Measurements from ENCODE around the gene C6orf89. TPM values are rescaled to one million over a fixed set of nuclear protein-coding genes. Genes with fewer than 3 reads are reported as not detected.

C6orf89 gene
- total RNA-seq, 1 donor from 2014 or later = 36.8 TPM

DNA sequence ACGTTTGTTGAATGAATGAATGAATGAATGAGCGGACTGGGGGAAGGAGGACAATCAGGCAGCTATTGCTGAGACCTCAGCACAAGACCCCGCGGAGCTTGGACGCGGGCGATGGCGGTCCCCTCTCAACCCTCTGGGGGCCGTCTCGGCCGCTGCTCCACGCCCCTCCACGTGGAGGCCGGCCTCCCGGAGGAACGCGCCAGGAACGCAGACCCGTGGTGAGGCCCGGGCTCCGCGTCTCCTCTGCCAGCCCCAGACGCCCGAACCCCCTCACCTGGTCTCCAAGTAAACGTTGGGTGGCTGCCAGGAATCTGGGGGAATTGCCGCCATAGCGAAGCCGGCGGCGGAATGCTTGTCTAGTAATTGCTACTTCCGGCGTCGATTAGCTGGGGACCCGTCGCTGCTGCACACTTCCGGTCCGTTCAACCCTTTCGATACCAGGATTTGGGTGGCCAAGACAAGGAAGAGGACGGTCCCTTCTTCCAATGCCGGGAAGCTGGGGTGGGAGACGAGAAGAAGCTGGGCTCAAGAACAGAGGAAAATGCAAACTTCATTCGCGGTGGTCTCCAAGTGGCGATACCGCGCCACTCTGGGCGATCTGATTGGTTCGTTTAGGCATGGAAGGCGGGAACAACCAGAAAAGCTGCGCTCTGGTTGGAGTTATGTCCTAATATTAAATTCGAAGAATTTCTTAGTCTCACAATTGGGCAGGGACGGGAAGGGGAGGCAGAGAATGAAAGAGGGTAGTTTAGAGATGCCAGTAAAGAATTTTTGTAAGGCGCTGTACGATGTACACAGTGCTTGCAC lies 11.1 kb upstream of the C6orf89 start, which contains the start of gene PPIL1:
TSS of gene PPIL1 (minus strand) at position 361 of the 807 bp plus-strand sequence. CDS start at position 330, 31 bp downstream.
- peak in 1 of 2 donors; percentile 80 for TF ChIP-seq POLR2AphosphoS5 (IDR thresholded peaks at IDR 0.05; ENCODE audit: insufficient read depth in 1 of 2, low read depth in 1 of 2)
- TF ChIP-seq POLR2A (IDR thresholded peaks at IDR 0.05) = peak in 1 of 2 donors; percentile 35
- TF ChIP-seq, protein P1, sequence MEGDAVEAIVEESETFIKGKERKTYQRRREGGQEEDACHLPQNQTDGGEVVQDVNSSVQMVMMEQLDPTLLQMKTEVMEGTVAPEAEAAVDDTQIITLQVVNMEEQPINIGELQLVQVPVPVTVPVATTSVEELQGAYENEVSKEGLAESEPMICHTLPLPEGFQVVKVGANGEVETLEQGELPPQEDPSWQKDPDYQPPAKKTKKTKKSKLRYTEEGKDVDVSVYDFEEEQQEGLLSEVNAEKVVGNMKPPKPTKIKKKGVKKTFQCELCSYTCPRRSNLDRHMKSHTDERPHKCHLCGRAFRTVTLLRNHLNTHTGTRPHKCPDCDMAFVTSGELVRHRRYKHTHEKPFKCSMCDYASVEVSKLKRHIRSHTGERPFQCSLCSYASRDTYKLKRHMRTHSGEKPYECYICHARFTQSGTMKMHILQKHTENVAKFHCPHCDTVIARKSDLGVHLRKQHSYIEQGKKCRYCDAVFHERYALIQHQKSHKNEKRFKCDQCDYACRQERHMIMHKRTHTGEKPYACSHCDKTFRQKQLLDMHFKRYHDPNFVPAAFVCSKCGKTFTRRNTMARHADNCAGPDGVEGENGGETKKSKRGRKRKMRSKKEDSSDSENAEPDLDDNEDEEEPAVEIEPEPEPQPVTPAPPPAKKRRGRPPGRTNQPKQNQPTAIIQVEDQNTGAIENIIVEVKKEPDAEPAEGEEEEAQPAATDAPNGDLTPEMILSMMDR (IDR thresholded peaks at IDR 0.05) = peak in 1 of 3 experiments; percentile 4
- Histone ChIP-seq H3K4me1 (peaks cover 20% of the 10 kb centered on the region), H3K4me3 (peak within 1 kb of the TSS; percentile 76 to 82), H3K27ac (peak within 1 kb of the TSS; percentile 81), H3K9me3 (no peaks in the 10 kb centered on the region), H3K36me3 (peaks cover 0 to under 1% of the 10 kb centered on the region in 2 donors), H3K27me3 (no peaks in the 10 kb centered on the region)
- intact Hi-C loops (cut with DNase I) = no loop called here
- no peak for DNase-seq (ENCODE audit: extremely low spot score in 2 of 2)

DNA sequence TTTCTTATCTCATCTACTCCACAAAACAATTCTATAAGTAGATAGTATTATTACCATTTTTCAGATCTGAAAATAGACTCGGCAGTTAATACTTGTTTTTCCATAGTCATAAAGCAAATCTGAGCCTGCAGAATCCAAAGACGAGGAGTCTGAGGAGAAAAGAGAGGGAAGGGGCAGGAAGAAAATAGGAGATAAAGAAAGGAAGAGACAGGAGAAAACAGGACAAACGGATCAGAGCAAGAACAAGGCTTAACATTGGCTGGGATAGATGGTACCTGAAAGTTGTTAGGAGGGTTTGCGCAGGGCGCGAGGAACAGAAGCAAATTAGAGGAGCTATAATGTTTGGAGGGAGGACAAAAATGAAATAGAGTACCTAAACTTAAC lies 10.5 kb upstream of the C6orf89 start:
- Histone ChIP-seq H3K4me3 (peak overlapping the region; percentile 76 to 82), H3K36me3 (no peaks in the 10 kb centered on the region)
- DNase-seq (ENCODE audit: extremely low spot score in 2 of 2) = no peak

GRCh38 chr6:36884610-36885009 lies 1.1 kb upstream of the C6orf89 start:
- H3K27me3 ChIP-seq = no peaks in the 10 kb centered on the region
- DNase-seq (ENCODE audit: extremely low spot score in 2 of 2) = no peak
- H3K9me3 ChIP-seq = no peaks in the 10 kb centered on the region
- peak overlapping the region; percentile 96 for H3K27ac ChIP-seq
- no peak overlapping the region for H3K4me3 ChIP-seq
- peaks cover 25% of the 10 kb centered on the region for H3K4me1 ChIP-seq
- intact Hi-C loops (cut with DNase I) = loop anchor here (2.0 to 10.0 kb wide), 2 partner anchors 100 to 134 kb away; partner anchors contain the start of gene MTCH1
- no peaks in the 10 kb centered on the region for H3K36me3 ChIP-seq
- TF ChIP-seq POLR2A (IDR thresholded peaks at IDR 0.05) (no peak), POLR2AphosphoS5 (IDR thresholded peaks at IDR 0.05; ENCODE audit: insufficient read depth in 1 of 2, low read depth in 1 of 2) (no peak)
- TF ChIP-seq, protein P1 (IDR thresholded peaks at IDR 0.05) = no peak

More for the DNA sequence above, 10.5 kb upstream of the C6orf89 start:
- TF ChIP-seq POLR2A (IDR thresholded peaks at IDR 0.05) (no peak), POLR2AphosphoS5 (IDR thresholded peaks at IDR 0.05; ENCODE audit: insufficient read depth in 1 of 2, low read depth in 1 of 2) (no peak)
- TF ChIP-seq, protein P1 (IDR thresholded peaks at IDR 0.05) = no peak
- intact Hi-C loops (cut with DNase I) = no loop called here
- Histone ChIP-seq H3K27me3 (no peaks in the 10 kb centered on the region), H3K4me1 (peaks cover 20% of the 10 kb centered on the region), H3K9me3 (no peaks in the 10 kb centered on the region), H3K27ac (peak overlapping the region; percentile 81)

DNA sequence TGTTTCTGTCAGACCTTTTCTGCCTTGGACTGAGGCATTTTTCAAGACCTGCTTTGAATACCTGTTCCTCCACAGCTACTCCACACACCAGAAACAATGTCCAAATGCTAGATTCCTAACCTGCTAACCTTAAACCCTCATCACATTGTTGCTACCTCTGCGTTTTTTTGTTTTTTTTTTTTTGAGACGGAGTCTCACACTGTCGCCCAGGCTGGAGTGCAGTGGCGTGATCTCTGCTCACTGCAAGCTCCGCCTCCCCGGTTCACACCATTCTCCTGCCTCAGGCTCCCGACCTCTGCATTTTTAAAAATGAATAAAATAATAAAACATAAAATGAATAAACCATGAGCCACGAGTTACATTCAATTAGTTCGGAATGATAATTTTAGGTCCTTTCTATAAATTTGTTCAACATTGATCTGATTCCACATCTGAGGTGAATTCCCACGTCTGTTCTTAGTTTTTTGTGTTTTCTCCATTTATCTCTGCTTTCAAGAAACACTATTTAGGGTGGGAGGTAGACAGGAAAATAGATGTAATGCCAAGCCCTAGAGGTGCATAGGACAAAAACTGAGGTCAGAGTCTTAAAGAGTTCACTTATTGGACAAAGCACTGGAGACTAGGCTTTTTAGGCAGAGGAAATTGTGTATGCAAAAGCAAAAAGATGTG lies 1.3 kb downstream of the C6orf89 start:
- peaks cover 25% of the 10 kb centered on the region for H3K4me1 ChIP-seq
- H3K36me3 ChIP-seq = no peaks in the 10 kb centered on the region
- H3K9me3 ChIP-seq = no peaks in the 10 kb centered on the region
- H3K27me3 ChIP-seq = no peaks in the 10 kb centered on the region
- H3K27ac ChIP-seq = peak overlapping the region; percentile 96
- DNase-seq (ENCODE audit: extremely low spot score in 2 of 2) = no peak
- no peak for TF ChIP-seq POLR2AphosphoS5 (IDR thresholded peaks at IDR 0.05; ENCODE audit: insufficient read depth in 1 of 2, low read depth in 1 of 2)
- no peak for TF ChIP-seq POLR2A (IDR thresholded peaks at IDR 0.05)
- TF ChIP-seq, protein P1 (IDR thresholded peaks at IDR 0.05) = no peak
- intact Hi-C loops (cut with DNase I) = loop anchor here (10.0 kb wide), 1 partner anchor 98 kb away; the partner anchor contains the start of gene MTCH1
- peak overlapping the region; percentile 68 to 82 for H3K4me3 ChIP-seq

Measured in vagina (tissue), 2 donors.